Stimulated activated naive CD4-positive, alpha-beta T cell treated with Interleukin-2 at 50 U/mL for 16 hours (primary cell): Measurements from ENCODE around the gene ZBTB7C.

Experiments used
- DNase-seq: peaks from one replicate; lab custom pipeline; 2025; lab: John Stamatoyannopoulos, UW

The ZBTB7C gene

DNA sequence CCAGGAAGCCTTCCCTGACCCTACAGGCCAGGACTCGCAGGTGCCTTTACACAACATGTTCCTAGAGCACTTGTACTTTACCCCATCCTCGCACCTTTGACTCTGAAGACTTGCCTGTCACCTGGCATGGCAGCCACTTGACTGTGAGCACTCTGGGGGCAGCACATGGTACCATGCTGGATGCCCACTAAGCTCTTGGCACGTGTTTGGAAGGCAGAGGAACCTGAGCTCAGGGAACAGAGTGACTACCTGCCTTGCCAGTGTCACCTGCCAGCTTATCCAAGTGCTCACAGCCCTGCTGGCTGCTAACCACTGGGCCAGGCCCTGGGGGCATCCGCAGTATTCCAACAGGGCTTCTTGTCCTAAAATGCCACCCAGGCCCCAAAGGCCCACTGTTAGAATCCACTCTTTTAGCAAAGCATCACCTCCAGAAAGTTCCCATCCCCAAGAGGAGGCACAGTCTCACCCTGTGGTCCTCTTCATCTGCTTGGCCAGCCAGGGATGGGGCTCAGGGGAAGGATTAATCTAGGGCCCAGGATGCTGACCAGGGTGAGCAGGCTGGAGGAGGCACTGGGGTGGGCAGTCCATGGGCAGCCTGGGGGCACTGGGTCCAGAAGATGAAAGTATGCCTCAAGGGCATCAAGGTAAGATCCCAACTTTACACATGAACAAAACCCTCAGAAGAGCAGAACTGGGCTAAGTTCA is 57.0 kb downstream of the ZBTB7C start:
- DNase-seq = no peak

DNA sequence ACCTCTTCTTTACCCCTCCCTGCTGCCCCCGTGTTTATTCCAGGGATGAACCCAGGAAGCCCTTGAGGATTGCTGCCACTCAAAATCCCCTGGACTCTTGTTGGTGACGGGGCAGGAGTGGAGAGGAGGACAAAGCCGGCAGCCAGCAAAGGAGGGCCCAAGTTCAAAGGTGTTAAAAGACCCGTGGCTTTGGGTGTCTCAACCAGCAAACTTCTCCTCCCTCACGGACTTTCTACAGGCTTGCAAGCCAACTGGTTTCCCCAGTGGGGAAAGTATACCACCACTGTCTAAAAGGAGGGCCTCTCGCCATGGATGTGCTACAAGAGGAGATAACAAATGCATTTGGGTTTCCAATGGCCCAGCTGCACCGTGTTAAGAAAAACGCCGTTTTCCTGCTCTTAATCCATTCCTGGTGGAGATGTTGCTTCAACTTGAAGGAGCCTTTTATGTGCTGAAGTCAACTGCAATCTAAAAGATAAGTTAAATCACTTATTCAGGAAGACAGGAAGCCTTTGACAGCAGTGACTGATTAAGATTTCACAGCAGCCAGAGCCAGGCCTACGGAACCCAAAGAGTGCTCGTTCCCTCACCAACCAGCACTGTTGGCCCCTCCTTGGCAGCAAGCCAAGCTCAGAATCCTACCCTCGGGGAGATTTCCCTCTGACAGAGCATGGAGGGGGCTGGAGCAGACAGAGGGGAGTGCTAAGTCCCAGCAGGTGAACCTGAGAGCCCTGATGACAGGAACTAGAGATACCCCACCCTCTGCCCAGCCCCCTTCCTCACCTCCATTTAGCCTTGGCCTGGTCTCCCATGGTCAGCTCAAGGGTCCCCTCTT is 57.8 kb downstream of the ZBTB7C start:
- DNase-seq = no peak

DNA sequence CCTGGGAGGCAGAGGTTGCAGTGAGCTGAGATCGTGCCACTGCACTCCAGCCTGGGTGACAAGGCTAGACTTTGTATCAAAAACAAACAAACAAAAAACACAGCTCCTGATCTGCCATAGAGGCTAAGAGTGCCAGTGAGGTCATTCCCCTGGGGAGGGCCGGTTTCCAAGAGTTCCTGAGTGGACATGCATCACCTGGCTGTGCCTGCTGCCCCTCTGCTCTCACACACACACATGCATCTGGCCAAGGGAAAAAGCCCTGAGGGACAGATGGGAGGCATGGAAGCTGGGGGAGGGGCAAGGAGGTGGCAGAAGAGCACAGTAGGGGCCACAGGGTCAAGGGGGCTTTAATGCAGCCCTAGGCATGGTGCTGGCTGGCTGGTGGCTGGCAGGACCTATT is 60.4 kb downstream of the ZBTB7C start:
- no peak for DNase-seq

DNA sequence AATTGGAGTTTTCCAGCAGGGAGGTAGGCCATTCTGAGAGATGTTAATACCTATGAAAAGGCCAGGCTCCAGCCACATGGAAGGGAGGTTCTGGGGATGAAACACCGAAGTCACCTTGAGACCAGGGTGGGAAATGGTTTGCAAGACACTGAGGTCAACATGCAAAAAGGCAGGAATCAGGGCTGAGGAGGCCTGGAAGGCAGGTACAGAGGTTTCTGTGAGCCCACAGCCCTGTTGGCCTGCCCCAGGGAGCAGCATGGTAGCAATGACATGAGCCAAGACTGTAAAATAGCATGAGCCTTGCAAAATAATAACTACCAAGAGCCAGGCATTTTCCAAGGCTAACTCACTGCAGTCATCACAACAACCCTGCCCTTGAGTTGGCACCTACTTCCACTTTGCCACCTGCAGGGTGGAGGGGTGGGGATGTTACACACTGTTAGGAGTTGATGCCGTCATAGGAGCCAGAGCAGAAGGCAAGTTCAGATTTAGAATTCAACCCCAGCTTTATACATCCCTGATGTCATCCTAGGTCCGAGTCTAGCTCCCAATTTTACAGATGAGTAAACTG is 61.3 kb downstream of the ZBTB7C start:
- DNase-seq = no peak

DNA sequence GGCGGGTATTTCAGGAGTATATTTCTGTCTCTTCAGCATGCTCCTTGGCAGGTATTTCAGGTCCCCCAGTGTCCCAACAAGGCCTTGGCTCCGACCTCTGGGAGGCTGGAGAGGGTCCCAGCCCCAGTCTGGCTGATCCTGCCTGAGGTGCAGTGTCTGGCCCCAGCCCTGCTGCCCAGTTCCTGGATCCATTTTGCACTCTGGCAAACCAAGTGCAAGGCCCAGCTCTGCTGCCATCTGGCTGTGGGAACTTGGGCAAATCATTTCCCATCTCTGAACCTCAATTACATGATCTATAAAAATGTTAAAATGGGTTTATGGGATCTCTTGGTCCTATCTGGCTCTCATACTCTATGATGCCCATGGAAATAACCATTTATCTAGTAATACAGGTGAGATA is 63.6 kb downstream of the ZBTB7C start:
- DNase-seq = no peak

DNA sequence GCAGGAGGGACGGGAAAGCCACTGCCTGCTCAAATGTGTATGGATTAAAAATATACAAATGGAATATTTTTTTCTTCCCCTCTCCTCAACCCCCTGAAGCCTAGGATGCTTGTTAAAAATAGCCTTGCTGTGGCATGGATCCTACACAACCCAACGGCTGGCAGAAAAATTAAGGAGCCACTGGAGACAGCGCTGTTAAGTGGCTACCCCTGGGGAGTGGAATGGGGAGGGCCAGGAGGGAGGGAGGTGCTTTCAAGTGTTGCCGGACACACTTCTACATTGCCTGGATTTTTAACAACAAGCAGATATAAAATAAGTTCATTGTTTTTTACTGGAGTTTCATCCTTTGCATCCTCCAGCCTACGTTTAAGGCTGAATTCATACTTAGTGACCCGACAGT is 66.6 kb downstream of the ZBTB7C start:
- no peak for DNase-seq

DNA sequence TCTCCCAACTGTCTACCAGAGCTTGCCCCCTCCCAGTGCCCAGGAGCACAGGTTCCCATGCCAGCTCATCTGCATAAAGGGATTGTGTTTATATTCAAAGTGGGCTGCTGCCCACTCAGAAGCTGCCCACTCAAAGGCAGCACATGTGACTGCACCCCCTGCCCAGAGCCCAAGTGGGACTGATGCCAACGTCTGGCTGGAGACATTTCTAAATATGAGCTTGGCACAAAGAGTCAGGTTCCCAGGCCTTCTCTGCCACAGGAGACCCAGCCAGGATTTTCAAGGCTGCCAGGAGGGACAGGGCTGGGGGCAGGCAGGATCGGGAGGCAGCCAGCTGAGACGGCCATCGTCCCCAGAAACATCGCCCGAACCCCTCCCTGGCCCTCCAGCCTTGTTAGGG is 67.1 kb downstream of the ZBTB7C start:
- DNase-seq = no peak

DNA sequence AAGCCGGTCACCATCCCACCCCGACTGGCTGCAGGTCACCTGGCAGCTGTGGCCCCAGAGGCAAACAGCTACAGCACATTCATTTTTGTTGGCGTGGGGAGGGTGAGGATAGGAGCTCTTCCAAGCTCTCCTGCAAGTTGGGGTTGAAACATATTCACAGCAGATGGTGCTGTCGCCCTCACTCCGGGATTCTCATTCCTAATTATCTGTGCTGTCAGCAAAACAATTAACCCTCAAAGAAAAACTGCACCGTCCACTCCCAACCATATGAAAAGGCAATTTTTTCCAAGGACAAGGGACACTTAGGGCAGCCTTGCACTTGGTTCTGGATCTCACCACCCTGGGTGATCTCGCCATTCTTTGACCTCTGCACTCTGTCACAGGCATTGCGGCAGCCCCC is 68.6 kb downstream of the ZBTB7C start:
- no peak for DNase-seq

DNA sequence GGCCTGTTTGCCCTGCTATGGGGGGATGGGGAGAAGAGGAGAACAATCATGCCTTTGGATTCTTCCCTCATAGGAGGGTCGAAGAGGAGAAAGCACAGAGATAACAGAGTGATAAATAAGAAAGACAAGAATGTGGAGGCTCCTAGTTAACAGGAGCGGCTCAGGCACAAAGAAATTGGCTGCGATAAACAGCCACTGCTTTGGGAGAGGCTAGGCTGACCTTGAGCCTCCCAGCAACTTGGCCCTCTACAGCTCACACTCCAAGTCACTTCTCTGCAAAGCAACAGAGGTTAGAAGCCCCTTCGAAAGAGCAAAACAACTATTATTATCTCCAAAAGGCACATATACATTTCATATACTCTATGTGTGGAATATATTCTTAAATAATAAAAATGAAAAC is 69.5 kb downstream of the ZBTB7C start:
- no peak for DNase-seq

DNA sequence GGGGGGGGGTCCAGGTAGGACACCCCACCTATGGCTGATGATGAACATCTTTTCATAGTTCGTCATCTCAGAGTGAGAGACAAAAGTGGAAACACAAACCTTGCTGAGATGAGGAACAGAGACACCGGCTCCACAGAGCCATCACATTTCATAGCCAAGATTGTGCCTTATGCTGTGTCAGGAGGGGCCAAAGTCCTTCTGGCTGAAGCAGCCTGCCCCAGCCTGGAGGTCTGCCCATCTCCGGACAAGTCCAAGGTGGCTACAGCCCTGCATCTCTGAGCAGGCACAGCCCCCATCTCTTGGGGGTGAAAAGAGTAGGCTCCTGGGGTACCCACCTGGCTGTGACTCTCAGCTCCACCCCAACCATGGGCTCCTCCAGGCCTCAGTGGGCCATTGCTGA is 70.3 kb downstream of the ZBTB7C start:
- no peak for DNase-seq

DNA sequence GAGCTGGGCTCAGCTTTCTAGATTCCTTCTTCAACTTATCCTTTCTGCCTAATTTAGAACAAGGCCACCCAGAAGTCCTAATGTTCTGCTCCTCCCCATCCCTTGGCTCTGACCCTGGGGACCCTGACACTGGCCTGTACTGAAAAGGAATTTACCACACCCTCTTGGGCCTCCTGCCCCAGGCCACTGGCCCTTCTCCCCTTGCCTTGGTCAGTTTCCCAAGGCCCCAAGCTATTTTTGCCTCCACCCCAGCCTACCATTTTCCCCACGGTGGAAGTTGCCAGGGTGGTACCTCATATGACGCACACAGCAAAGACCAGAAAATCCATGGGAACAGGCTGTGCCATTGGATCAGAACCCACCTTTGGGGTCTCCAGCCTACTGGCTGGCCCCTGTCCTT is 72.1 kb downstream of the ZBTB7C start:
- DNase-seq = no peak

DNA sequence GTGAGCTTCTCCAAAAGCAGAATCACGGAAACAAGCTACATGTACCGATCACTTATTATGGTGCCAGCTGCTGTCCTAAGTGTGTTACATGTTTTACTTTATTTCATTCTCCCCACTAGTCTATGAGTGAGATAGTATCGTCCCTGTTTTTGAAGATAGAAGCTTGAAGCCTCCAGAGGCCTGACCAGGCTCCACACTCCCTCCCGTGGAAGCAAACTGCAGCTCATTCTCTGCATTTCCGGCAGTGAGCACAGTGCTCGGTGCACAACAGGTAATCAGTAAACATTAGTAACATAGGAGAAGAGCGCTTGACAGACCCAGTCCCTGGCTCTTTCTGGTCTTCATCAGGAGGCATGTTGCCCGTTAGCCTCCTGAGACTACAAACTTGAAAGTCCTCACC is 72.9 kb downstream of the ZBTB7C start:
- DNase-seq = no peak

DNA sequence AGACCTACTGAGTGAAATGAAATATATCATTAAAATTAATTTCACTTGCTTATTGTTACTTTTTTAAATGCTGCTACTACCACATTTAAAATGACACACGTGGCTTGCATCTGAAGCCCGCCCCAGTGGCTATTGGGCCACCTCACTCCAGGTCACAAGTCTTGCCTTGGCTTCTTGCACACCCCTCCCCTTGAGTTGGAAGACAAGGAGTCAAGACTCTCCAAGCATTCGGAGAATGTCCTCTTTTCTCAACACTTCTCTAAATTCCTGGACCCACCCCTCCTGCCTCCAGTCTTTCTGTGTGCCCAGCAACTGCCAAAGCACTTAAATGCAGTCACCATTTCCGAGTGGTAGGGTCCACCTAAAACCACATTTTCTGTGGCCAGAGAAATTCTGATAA is 73.4 kb downstream of the ZBTB7C start:
- DNase-seq = no peak

DNA sequence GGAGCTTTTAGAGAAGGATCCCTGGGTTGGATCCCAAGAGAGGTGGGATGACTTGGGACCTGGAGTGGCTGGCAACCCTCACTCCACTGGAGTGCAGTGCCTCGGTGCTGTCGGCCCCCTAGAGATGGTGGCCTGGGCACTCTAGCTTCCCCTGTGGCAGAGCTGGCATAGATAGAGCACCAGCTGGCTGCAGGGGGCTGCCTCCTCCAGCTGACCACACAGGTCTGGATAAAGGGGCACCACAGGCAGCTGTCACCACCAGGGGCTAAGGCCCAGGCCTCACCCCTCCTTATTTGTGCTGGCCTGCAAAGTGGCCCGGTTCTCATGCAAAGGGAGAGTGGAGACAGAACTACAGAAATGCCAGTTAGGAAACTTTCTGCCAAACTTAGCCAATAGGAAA is 74.3 kb downstream of the ZBTB7C start:
- no peak for DNase-seq

DNA sequence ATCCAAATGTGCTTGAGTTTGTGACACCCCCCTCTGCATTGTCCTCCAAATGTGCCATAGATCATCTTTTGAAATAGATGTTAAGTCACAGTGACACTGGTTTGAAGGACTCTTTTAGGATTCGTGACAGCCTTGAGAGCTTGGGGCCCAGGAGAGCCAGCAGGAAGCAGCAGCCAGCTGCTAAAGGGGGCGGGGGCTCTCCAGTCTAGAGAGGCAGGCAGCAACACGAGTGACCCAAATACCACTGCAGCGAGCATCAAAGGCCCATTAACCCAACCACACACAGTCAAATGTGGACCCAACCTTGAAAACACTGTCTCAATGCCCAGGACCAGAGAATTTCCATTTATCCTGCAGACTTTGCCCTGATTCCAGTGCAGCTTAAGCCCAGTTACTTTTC is 75.6 kb downstream of the ZBTB7C start:
- no peak for DNase-seq

DNA sequence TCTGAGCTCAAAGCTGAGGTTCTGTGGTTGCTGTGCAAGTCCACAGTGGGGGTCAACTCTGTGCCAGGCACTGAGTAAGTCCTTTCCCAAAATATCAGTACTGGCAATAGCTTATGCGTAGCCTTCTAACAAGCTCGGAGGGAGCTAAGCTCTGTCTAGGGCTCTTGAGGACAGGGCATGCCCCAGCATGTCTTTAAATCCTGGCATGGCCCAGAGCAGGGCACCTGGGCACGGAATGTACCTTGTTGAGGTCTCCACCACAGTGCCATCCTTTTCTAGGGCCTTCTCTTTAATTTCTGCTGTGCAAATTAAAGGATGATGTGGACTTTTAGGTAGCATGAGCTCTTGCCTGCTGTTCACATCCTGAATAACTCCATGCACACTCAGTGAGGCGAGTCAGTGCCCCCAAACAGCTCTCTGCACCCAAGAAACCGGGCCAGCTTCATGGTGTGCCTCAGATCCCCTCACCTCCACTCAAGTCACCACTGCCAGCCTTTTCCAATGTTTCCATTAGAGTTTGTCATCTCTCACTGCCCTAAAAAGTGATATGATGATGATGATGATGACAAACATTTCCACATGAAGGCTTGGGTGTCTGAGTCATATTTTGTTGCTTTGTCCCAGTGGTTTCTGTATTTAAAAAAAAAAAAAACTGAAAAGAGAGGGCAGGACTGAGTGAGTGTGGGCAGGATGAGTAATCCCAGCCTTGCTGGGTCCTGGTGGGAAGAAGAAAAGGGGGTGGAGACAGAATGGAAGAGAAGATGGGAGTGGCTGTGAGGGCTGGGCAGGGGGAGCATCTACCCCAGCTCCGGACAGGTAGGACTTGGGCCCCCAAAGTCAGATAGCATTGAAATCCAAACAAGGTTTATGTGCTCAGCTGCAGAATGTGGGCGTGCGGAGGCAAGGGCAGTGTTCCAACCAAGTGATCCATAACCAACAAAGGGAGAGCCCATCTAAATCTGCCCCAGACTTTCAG is 78.9 kb downstream of the ZBTB7C start:
- no peak for DNase-seq

DNA sequence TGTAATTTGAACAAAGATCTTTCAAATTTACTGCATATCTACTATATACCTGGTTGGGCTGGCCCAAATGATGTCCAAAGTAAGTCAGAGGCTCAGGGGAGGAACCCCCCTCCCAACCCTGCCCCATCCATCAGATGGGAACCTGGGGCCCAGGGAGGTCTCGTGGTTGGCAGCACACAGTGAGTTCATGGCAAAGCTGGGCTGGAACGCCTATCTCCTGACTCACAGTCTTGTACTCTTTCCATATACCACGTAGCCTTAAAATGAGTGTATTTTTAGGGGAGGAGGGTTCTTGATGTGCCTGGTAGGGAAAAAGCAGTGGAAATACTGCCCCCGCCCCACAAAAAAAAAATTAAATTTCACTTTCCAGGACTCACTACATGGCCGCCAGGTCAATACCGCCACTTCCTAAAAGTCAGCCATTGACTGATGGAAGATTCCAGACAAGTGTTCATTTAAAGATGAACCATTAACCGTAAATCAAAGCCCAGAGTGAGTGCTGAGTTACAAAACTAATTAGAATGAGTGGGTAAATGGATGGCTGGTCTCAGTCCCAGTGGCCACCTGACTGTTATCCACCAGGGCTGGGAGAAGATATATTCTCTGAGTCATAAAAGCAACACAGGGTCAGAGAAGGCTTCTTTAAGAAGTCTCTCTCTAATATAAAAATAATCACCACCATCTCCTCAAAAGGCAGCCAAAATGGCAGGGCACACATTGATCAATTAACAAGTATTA is 80.5 kb downstream of the ZBTB7C start:
- no peak for DNase-seq

DNA sequence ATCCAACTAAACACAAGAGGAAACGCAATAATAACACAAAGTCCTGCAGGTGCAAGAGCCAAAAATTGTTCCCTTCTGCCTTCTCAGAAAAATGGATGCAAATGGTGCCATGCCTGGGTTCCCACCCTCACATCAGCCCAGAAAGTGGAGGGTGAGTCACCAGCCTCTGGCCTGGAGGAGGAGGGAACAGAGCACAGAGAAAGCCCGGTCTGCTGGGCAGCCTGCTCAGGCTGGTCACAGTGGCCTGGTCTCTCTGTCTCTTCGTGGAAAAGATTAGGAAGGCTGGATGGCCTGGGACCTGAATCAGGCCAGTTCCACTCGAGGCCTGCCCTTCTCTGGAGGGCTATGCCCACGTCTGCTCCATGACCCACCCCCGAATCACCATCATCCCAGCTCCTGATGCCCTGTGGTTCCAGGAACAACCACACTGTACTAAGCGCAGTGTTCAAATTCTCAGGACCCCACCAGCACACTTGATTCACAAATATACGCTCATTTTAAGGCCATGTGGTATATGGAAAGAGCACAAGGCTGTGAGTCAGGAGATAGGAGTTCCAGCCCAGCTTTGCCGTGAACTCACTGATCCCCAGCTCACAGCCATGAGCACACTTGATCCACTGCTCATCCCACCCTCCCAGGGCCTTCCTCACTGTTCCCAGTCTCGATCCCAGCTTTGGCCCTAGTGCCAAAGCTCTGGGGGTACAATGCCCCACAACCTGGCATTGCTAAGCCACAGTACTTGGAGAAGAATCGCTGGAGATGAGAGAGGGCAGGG is 82.1 kb downstream of the ZBTB7C start:
- DNase-seq = no peak

DNA sequence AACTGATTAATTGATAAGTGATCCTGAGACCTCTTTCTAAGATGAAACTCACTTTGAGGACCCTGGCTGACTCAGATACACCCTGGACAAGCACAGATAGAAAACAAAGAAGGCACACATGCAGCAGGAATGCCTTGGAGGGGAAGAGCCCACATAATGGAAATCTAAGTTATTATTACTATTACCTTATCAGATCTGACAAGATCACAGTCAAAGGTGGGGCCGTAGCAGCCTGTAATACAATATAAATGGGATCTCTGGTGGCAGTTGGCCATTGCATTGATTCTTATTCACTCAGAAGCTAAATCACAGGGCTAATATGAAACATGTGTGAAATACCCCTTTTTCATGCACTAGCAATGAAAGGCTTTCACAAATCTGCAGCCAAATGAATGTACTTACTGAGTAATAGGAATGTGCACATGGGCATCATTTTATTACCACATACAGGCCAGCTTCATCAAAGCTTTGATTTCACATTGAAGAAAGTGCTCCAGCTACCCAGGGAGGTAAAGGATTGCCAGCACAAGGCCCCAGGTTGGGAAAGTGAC is 84.0 kb downstream of the ZBTB7C start:
- no peak for DNase-seq

DNA sequence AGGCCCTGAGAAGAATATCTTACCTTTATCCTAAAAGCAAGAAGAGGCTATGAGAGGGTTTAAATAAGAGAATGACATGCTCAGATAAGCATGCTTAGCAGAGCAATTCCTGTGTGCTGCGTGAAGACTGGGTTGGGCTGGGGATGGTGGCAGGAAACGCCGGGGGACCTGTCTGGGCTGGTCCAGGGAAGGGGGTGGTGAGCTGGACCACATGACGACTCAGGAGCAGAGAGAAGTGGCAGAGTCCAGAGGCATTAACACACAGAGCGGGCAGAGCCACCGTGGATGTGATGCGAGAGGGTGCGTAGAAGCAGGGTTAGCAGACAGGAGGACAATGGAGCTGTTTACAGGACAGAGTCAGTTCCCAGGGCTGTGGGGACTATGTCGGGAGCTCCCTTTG is 84.5 kb downstream of the ZBTB7C start:
- DNase-seq = no peak
